H9 (cell line): ENCODE results near the gene PPP3CA. TPM values are rescaled to one million over a fixed set of nuclear protein-coding genes. Genes with fewer than 3 reads are reported as not detected.

Source experiments
- DNase-seq: peaks from one replicate; pipeline ENCODE4 v3.0.0-alpha.2; 2017
- H2AFZ ChIP-seq: one replicate; pipeline ENCODE4 v1.6.1; 2013; ENCODE audit warnings: mild to moderate bottlenecking, low read length, control low read depth, moderate library complexity
- H2AK5ac ChIP-seq: 2 replicates; pipeline ENCODE4 v1.6.1; 2013; ENCODE audit warnings: low read length, control low read depth, mixed read lengths; ENCODE audit not compliant: insufficient read length
- H2BK120ac ChIP-seq: one replicate; pipeline ENCODE4 v1.6.1; 2013; ENCODE audit warnings: low read depth, mild to moderate bottlenecking, low read length, control low read depth, inconsistent platforms; ENCODE audit not compliant: poor library complexity, severe bottlenecking
- H2BK12ac ChIP-seq: 2 replicates; pipeline ENCODE4 v1.6.1; 2013; ENCODE audit warnings: low read length, control low read depth, mixed read lengths, low read depth; ENCODE audit not compliant: insufficient read length
- H2BK15ac ChIP-seq: 2 replicates; pipeline ENCODE4 v1.6.1; 2013; ENCODE audit warnings: low read depth, low read length, control low read depth
- H2BK20ac ChIP-seq: one replicate; pipeline ENCODE4 v1.6.1; 2013; ENCODE audit warnings: low read depth, mild to moderate bottlenecking, low read length, control low read depth, inconsistent platforms; ENCODE audit not compliant: poor library complexity, severe bottlenecking
- H2BK5ac ChIP-seq: 2 replicates; pipeline ENCODE4 v1.6.1; 2013; ENCODE audit warnings: low read length, control low read depth, mixed read lengths; ENCODE audit not compliant: insufficient read length
- H3K14ac ChIP-seq: 2 replicates; pipeline ENCODE4 v1.6.1; 2013; ENCODE audit warnings: low read length, control low read depth; ENCODE audit not compliant: insufficient read depth
- H3K18ac ChIP-seq: 2 replicates; pipeline ENCODE4 v1.6.1; 2013; ENCODE audit warnings: low read depth, mild to moderate bottlenecking, mixed read lengths, low read length, control low read depth; ENCODE audit not compliant: insufficient read length
- H3K23ac ChIP-seq: 2 replicates; pipeline ENCODE4 v1.6.1; 2013; ENCODE audit warnings: low read length, control low read depth, mixed read lengths, low read depth; ENCODE audit not compliant: insufficient read length
- H3K23me2 ChIP-seq: 2 replicates; pipeline ENCODE4 v1.6.1; 2013; ENCODE audit warnings: low read depth, mild to moderate bottlenecking, mixed read lengths, low read length, control low read depth; ENCODE audit not compliant: insufficient read length, poor library complexity, severe bottlenecking
- H3K27ac ChIP-seq: 2 replicates; pipeline ENCODE4 v1.5.1; 2013; ENCODE audit warnings: low read length, control low read depth, mixed read lengths, low read depth; ENCODE audit not compliant: insufficient read length
- H3K27me3 ChIP-seq: 2 replicates; pipeline ENCODE4 v1.6.1; 2013; ENCODE audit warnings: low read length, control low read depth, inconsistent platforms; ENCODE audit not compliant: insufficient read depth
- H3K4ac ChIP-seq: 2 replicates; pipeline ENCODE4 v1.6.1; 2013; ENCODE audit warnings: low read depth, mild to moderate bottlenecking, control low read depth, inconsistent platforms, low read length, moderate library complexity
- H3K4me1 ChIP-seq: 2 replicates; pipeline ENCODE4 v1.6.1; 2013; ENCODE audit warnings: low read length, control low read depth, inconsistent platforms; ENCODE audit not compliant: insufficient read depth
- H3K4me2 ChIP-seq: 2 replicates; pipeline ENCODE4 v1.6.1; 2013; ENCODE audit warnings: low read length, control low read depth, mixed read lengths; ENCODE audit not compliant: insufficient read length, insufficient read depth
- H3K56ac ChIP-seq: 2 replicates; pipeline ENCODE4 v1.6.1; 2013; ENCODE audit warnings: low read depth, mild to moderate bottlenecking, mixed read lengths, low read length, control low read depth; ENCODE audit not compliant: insufficient read length
- H3K79me1 ChIP-seq: 2 replicates; pipeline ENCODE4 v1.6.1; 2013; ENCODE audit warnings: low read depth, mild to moderate bottlenecking, moderate library complexity, low read length, control low read depth, inconsistent platforms; ENCODE audit not compliant: insufficient read depth, poor library complexity, severe bottlenecking
- H3K79me2 ChIP-seq: 2 replicates; pipeline ENCODE4 v1.6.1; 2013; ENCODE audit warnings: low read length, control low read depth, inconsistent platforms; ENCODE audit not compliant: insufficient read depth
- H3K9ac ChIP-seq: 2 replicates; pipeline ENCODE4 v1.6.1; 2013; ENCODE audit warnings: low read length, control low read depth, mixed read lengths; ENCODE audit not compliant: insufficient read length; ENCODE audit errors: extremely low read depth
- H3K9me3 ChIP-seq: one replicate; pipeline ENCODE4 v1.6.1; 2013; ENCODE audit warnings: low read depth, low read length, inconsistent platforms; ENCODE audit not compliant: control insufficient read depth
- H3T11ph ChIP-seq: one replicate; pipeline ENCODE4 v1.6.1; 2013; ENCODE audit warnings: mild to moderate bottlenecking, low read length, control low read depth, inconsistent platforms
- H4K20me1 ChIP-seq: one replicate; pipeline ENCODE4 v1.6.1; 2013; ENCODE audit not compliant: control insufficient read depth, insufficient read length, insufficient read depth
- H4K5ac ChIP-seq: 2 replicates; pipeline ENCODE4 v1.6.1; 2013; ENCODE audit warnings: low read depth, mild to moderate bottlenecking, mixed read lengths, low read length, control low read depth; ENCODE audit not compliant: insufficient read length
- H4K8ac ChIP-seq: replicated peaks from 2 replicates; pipeline ENCODE4 v1.6.1; 2013; ENCODE audit warnings: low read length, control low read depth, mixed read lengths, low read depth; ENCODE audit not compliant: insufficient read length
- H4K91ac ChIP-seq: 2 replicates; pipeline ENCODE4 v1.6.1; 2013; ENCODE audit warnings: low read depth, mild to moderate bottlenecking, moderate library complexity, mixed read lengths, low read length, control low read depth; ENCODE audit not compliant: insufficient read length
- H3K27ac Mint-ChIP-seq, 3 experiments: 2 replicates in 2 of 3; 3 replicates in 1 of 3; pipeline ENCODE4 v1.8.0; 2020 to 2021; ENCODE audit warnings: mixed read lengths in 3 of 3, mild to moderate bottlenecking in 1 of 3, moderate library complexity in 1 of 3
- H3K27me3 Mint-ChIP-seq: 2 replicates; pipeline ENCODE4 v1.8.0; 2021; ENCODE audit warnings: low read depth, mild to moderate bottlenecking, moderate library complexity, mixed read lengths
- H3K36me3 Mint-ChIP-seq, 3 experiments: 2 replicates in 2 of 3; 3 replicates in 1 of 3; pipeline ENCODE4 v1.8.0; 2020 to 2021; ENCODE audit warnings: low read depth in 3 of 3, mixed read lengths in 3 of 3; ENCODE audit not compliant: insufficient read depth in 1 of 3
- H3K4me1 Mint-ChIP-seq, 2 experiments: 2 replicates each; pipeline ENCODE4 v1.8.0; 2020; ENCODE audit warnings: mixed read lengths in 2 of 2
- H3K4me3 Mint-ChIP-seq, 2 experiments: 2 replicates in 1 of 2; 3 replicates in 1 of 2; pipeline ENCODE4 v1.8.0; 2020 to 2021; ENCODE audit warnings: mild to moderate bottlenecking in 2 of 2, mixed read lengths in 2 of 2, moderate library complexity in 1 of 2
- H3K9me3 Mint-ChIP-seq, 2 experiments: 2 replicates in 1 of 2; 3 replicates in 1 of 2; pipeline ENCODE4 v1.8.0; 2020; ENCODE audit warnings: mild to moderate bottlenecking in 2 of 2, mixed read lengths in 2 of 2, moderate library complexity in 1 of 2
- CTCF ChIP-seq: fragments of 200-600 bp; sonication (generic); conservative IDR thresholded peaks from 3 replicates; pipeline ENCODE4 v1.8.0; 2021; ENCODE audit warnings: antibody characterized with exemption, mild to moderate bottlenecking
- WGBS: extraction: QIAGEN DNeasy Blood & Tissue Kit; methylation state at CpG from one replicate; pipeline ENCODE4 v1.1.7; 2013; ENCODE audit warnings: missing lambda C conversion rate, low lambda C conversion rate, mixed read lengths; ENCODE audit not compliant: insufficient read length; ENCODE audit errors: extremely low coverage; 5-methylcytosine and 5-hydroxymethylcytosine counted together
- total RNA-seq: library from RNA; stranded (reverse); gene quantifications from 2 replicates; pipeline ENCODE4 v1.2.1, GENCODE V29; 2021

Gene PPP3CA
- total RNA-seq, 1 experiment from 2014 or later, result 16.8 TPM

DNA sequence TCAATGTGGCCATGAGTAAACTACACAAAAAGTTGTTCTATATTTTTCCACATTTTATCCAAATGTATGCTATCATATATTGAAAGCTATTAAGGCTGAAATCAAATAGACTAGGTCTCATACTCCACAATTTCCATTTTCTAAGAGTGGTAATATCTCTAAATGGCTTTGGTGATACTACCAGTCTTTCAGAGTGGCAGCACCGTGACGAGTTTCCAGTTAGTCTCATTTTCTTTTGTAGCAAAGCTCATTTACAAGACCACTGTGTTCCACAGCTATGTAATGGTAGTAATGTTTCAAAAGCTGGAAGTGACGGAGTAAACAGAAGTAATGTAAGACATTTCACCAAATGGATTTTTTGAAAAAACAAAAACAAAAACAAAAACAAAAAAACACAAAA is 228.2 kb downstream of the PPP3CA start:
- H2BK5ac ChIP-seq, result no peak overlapping the region
- H3K23ac ChIP-seq, result no peak overlapping the region
- H3K56ac ChIP-seq, result no peak overlapping the region
- no peaks in the 10 kb centered on the region for H3K4me1 ChIP-seq
- WGBS, result no CpG with 5 or more reads among the region's 3 CpGs
- no peaks in the 10 kb centered on the region for H3K79me1 ChIP-seq
- H2BK20ac ChIP-seq, result no peak overlapping the region
- H3K27me3 Mint-ChIP-seq, result peaks cover 4% of the 10 kb centered on the region
- no peak overlapping the region for H3K4me2 ChIP-seq
- no peak overlapping the region for H2BK120ac ChIP-seq
- no peak for DNase-seq
- no peak overlapping the region for H3K4ac ChIP-seq
- H2BK12ac ChIP-seq, result no peak overlapping the region
- no peak overlapping the region for H3K18ac ChIP-seq
- H4K8ac ChIP-seq, result no peak overlapping the region
- H3K9me3 ChIP-seq, result no peaks in the 10 kb centered on the region
- H3K14ac ChIP-seq, result no peak overlapping the region
- H3K23me2 ChIP-seq, result no peaks in the 10 kb centered on the region
- H3K9me3 Mint-ChIP-seq, result no peaks in the 10 kb centered on the region
- H4K5ac ChIP-seq, result no peak overlapping the region
- no peaks in the 10 kb centered on the region for H3K79me2 ChIP-seq
- no peak overlapping the region for H3T11ph ChIP-seq
- H2AFZ ChIP-seq, result no peak overlapping the region
- H3K27ac Mint-ChIP-seq, result no peak overlapping the region
- no peak overlapping the region for H2AK5ac ChIP-seq
- H3K27ac ChIP-seq, result no peak overlapping the region
- H3K27me3 ChIP-seq, result no peaks in the 10 kb centered on the region
- H3K36me3 Mint-ChIP-seq, result no peaks in the 10 kb centered on the region
- H4K20me1 ChIP-seq, result no peaks in the 10 kb centered on the region
- no peak overlapping the region for H4K91ac ChIP-seq
- H2BK15ac ChIP-seq, result no peak overlapping the region
- no peak for TF ChIP-seq CTCF
- H3K4me1 Mint-ChIP-seq, result peaks cover 10 to 17% of the 10 kb centered on the region in 2 experiments
- no peak overlapping the region for H3K4me3 Mint-ChIP-seq
- no peak overlapping the region for H3K9ac ChIP-seq
